Measurements from ENCODE around the gene BAX. TPM values are rescaled to one million over a fixed set of nuclear protein-coding genes. Genes with fewer than 3 reads are reported as not detected.

The BAX gene
- total and polyA plus RNA-seq, 9 of the 15 experiments (the other 6 are each of a cell fraction or from before 2014, with no cell fraction given) = 3.2 to 95.4 (median 44.5) TPM

GRCh38 chr19:48962029-48962848 lies 7.6 kb downstream of the BAX start (continued):
- no peak for TF ChIP-seq PKNOX1 (IDR thresholded peaks at IDR 0.05)
- no peak for TF ChIP-seq NCOA4 (IDR thresholded peaks at IDR 0.05; ENCODE audit: partially characterized antibody)
- no peak for TF ChIP-seq MTF1 (CRISPR knock-in tag; IDR thresholded peaks at IDR 0.05; ENCODE audit: borderline replicate concordance)
- peak; percentile 71; the same call in 1 of the 2 replicates for TF ChIP-seq MGA (IDR thresholded peaks at IDR 0.05)
- peak in 1 of 2 experiments; percentile 29; a peak in 1 of 4 replicates for TF ChIP-seq TRIM24 (IDR thresholded peaks at IDR 0.05)
- no peak for TF ChIP-seq ZNF224 (CRISPR knock-in tag; IDR thresholded peaks at IDR 0.05)
- TF ChIP-seq EZH2 (IDR thresholded peaks at IDR 0.05; ENCODE audit: borderline replicate concordance, low read depth, low read length) = no peak
- no peak for TF ChIP-seq RBM17 (IDR thresholded peaks at IDR 0.05; ENCODE audit: borderline replicate concordance, low read depth, low read length)
- TF ChIP-seq NR0B1 (IDR thresholded peaks at IDR 0.05; ENCODE audit: partially characterized antibody) = no peak
